ENCODE measurements around the gene FBXO3.

The FBXO3 gene

DNA sequence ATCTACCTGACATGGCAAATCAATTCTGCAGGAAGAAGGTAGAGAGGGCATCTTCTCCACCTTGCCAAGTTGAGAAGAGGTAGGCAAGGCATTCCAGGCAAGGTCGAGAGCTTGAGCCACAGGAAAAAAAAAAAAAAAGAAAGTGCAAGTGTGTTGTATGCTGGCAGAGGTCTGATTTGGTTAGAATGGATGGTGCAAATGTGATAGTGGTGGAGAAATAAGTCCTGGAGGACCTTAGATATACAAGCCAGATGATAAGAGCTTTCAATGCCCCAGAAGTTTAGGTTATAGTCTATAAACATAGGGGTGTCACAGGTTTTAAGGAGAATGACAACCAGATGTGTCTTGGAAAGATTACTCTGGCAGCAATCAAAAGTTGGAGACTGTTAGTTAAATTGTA, 1.4 kb downstream of the FBXO3 start:
- DNase-seq (ENCODE audit: low read depth in 2 of 2, low spot score in 1 of 2): no peak

- no peak for DNase-seq (ENCODE audit: low read depth in 2 of 2, low spot score in 1 of 2)
These were observed 2.0 kb downstream of the FBXO3 start for GRCh38 chr11:33772300-33772699.

DNA sequence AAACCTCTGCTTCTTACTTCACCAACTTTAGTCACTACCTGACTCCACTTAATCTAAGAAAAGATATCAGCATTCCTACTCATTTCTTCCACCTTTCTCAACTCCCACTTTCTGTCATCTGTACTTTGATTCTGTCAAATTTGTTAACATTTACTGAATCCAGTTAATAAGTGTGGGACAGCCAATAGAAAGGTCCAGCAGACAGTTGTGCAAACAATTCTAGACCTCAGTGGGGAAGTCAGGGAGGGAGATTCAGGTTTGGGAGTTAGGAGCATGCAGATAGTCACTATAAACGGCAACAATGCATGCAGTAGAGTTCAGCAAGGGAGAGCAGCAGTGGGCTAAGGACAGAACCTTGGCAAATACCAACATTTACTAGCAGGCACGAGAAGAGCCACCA, 4.1 kb downstream of the FBXO3 start:
- no peak for DNase-seq (ENCODE audit: low read depth in 2 of 2, low spot score in 1 of 2)

DNA sequence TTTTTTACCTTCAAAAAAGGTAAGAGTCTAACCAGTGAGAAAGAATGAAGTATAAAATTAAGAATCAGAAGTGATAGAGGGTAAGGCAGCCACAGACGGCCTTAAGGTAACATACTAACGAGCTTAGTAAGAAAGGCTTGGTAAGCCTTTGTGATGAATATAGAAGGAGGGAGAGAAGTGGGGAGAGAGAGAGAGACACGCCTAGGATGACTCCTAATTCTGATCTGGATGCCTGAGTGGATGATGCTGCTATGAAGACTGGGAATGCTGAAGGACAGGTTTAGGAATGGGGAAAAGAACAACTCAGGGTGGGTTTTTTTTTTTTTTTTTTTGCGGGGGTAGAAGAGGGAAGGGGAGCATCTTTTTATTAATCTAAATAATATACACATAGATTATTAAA, 4.8 kb downstream of the FBXO3 start:
- no peak for DNase-seq (ENCODE audit: low read depth in 2 of 2, low spot score in 1 of 2)

DNA sequence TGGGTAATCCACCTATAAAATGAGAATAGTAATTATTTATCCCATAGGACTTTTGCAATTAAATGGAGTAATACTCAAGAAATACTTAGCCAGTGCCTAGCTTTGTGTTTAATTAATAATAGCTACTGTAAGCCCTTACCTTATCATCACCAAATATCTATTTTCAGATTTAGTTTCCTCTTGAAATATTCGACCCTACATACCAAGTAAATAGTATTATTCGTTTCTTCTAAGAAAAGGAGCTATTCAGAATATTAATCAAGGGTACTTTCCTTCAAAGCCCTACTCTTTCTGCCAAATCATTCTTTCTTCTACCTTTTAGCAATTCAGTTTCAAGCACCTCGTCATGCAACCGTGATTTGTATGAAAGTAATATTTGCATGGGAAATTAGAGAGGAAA, 6.7 kb downstream of the FBXO3 start:
- no peak for DNase-seq (ENCODE audit: low read depth in 2 of 2, low spot score in 1 of 2)

DNA sequence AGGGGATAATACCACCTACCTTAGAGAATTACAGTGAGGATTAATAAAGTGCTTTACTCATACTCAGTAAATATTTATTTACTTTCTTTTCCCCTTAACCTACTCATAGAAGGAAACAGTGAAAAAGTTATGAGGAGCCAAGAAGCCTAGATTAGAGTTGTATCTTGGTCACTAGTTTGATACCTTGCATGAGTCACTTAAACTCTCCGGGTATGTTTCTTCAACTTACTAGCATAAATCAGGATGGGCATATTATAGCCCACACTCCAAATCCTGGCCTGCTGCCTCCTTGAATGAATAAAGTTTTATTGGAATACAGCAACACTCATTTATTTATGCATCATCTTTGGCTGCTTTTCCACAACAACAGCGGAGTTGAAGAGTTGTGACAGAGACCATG, 8.2 kb downstream of the FBXO3 start:
- no peak for DNase-seq (ENCODE audit: low read depth in 2 of 2, low spot score in 1 of 2)

DNA sequence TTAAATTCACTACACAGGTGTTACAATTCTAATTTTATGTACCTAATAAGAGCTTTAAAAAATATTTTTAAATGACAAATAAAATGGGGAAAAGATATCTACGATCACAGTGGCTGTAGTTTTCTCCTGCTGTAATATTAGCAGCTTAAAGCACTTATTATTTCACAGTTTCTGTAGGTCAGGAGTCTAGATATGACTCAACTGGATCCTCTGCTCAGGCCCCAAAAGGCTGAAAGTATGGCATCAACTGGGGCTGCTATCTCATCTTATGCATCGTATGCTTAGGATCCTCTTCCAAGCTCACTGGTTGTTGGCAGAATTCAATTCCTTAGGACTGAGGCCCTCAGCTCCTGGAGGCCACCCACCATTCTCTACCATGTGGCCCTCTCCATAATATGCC, 12.8 kb downstream of the FBXO3 start:
- DNase-seq (ENCODE audit: low read depth in 2 of 2, low spot score in 1 of 2): no peak

DNA sequence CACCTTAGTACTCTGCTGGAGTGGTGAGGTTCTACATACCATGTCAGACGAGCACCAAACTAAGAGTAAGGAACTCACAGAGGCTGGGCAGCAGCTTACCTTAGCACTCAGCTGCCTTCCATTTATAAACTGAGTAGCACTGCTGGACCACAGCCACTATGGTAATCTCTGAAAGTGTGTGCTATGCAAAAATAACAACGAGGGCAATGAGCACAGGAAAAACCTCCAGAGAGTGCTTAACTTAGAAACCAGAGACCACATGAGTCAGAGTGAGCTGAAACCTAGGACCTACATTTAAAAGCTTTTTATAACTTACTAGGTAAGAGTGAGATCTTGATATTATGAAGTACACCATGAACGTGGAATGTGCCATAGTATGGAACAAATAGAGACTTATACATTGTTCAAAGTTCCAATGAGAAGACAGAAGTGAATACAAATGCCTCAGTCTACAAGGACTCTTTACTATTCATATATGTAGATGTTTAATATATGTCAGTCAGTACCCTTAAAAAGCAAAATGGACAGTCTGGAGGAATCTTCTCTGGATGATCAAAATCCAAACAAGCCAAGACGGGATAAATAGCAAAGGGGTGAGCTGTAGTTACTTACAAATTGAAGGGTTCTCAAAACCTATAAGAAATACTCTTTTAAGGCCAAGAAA, 20.9 kb downstream of the FBXO3 start:
- no peak for DNase-seq (ENCODE audit: low read depth in 2 of 2, low spot score in 1 of 2)

DNA sequence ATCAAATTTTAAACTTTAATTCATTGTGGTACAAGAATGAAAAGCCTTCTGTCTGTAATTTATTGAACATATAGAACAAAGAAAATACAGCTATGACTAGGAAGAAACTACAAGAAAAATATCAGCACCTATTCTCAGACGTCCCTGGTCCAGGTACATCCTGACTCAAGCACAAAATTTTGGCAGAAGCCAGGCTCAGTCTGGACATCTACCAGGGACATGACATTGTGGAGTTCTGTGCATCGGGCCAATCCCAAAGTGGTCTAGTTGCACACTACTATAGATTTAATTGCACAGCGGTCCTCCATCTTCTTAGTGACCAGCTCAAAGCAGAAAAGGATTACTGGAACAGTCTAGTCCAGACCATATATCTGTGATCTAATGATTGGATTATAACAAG, 22.4 kb downstream of the FBXO3 start:
- DNase-seq (ENCODE audit: low read depth in 2 of 2, low spot score in 1 of 2): no peak

DNA sequence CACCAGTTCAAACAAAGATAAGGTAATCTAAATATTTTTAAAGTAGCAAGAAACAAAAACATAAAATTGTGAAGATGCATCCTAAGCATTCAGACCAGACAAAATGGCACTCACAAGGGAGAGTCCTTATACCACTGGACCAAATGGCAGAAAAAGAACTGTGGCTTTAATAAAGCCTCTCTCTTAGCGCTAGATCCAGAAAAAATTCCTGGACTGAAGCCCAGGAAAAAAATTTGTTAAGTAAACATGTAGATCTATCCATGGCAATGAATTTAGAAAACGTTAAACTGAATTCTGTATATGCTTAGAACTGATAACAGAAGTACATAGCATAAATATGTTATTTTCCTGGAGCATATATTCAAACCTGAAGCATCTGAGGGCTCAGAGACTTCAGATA, 26.3 kb downstream of the FBXO3 start:
- no peak for DNase-seq (ENCODE audit: low read depth in 2 of 2, low spot score in 1 of 2)

DNA sequence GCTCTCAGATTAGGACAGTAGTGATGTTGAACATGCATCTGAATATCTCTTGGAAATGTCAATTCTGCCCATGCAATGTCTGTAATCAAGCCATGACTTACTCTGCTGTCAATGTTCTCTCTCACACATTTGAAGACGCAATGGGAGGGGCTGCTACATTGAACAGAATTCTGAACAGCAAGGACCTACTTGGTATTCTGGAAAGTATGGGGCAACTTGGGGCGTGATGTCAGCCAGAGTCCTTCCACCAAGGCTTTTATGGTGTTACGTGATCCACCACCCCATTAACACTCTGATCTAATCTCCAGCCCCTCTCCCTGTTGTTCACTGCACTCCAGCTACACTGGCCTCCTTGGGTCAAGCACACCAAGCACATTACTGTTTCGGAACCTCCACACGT, 31.0 kb downstream of the FBXO3 start:
- no peak for DNase-seq (ENCODE audit: low read depth in 2 of 2, low spot score in 1 of 2)

DNA sequence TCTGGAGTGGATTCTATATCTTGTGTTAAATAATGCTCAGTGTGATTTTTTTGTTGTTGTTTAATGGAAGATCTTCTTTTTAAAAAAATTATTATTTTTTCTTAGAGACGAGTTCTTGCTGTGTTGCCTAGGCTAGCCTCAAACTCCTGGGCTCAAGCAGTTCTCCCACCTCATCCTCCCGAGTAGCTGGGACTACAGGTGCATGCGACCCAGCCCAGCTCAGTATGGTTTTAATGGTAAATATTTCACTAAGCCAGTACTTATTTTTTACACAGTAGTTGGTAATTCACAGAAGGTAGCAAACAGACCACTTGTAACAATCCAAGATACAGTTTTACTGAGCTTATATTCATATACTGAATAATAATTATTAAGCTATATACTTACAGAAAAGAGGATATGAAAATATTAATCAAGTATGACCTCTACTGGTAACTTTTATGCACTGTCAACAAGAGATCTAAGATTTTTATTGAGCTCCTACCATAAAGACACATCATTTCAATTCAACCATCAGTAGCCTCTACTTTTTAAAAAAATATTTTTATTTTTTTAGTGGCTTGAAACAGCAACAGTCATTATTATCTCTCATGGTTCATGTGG, 32.0 kb downstream of the FBXO3 start:
- no peak for DNase-seq (ENCODE audit: low read depth in 2 of 2, low spot score in 1 of 2)

DNA sequence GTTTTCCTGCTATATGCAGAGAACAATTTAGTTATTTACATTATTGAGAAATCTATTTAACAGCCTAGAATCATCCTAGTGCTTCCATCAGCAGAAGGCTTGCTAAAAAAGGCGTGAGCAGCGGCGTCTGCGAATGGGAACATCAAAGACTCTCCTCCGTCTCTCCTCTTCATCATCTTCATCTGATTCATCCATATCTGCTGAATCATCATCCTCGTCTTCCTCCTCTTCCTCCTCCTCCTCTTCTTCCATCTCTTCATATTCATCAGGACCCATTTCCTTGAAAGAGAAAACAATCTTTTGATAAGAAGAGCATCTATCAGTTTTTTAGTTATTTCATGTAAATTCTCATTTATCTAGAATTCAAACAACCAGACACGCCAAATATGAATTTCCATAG, 32.5 kb downstream of the FBXO3 start:
- no peak for DNase-seq (ENCODE audit: low read depth in 2 of 2, low spot score in 1 of 2)

DNA sequence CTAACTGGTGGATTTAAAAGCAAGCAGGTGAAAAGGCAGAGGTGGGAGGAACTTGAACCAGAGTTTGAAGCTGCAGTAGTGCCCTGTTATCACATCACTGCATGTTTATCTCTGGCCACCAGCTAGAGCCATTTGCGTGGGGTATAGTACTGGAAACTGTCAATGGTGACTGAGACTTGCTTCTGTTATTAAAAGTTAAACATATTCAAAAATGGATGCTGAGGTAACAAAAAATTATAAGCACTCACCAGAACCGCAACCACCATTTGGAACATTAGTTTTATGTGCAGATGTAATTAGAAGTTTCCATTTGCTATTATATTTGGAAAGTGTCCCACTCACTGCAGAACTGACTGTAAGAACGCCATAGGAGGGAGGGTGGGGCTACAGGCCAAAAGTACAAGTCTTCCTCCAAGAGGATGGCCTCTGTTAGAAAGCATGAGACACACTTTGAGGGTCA, 36.9 kb downstream of the FBXO3 start:
- DNase-seq (ENCODE audit: low read depth in 2 of 2, low spot score in 1 of 2): no peak

DNA sequence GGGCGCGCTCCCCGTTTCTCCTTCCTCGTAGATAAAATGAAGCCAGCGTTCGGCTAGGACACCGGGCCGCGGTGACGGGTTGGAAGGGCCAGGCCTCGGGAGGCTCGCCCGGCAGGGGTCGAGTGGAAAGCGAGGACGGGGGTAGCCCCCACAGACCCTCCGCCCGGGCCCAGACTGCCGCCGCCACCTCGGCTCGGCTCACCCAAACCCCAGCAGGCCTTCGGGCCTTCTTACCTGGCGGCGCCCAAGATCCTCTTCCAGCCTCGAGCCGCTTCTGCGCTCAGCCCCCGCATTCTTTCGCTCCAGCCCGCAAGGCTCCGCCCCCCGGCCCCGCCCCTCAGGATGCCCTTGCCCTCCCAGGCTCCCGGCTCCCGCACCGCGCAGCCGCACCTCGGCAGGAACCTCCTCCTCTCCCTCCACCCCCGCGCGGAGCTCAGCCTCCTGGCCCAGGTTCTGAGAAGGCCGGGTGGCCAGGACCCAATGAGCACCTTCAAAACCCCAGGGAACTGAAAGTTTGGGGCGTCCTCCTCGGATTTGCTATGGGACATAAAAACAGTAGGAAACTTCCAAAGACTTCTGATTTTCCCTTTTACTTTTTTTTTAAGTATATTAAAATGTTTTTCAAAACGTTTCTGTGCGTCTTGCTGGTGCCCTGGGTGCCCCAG, 38.0 kb downstream of the FBXO3 start, which contains the start of gene CD59:
Gene CD59, minus strand, starts transcription at position 276 of the 665 bp plus-strand sequence. CDS start 13,978 bp downstream, outside the sequence.
- DNase-seq (ENCODE audit: low read depth in 2 of 2, low spot score in 1 of 2): peak; percentile 81 to 86

GRCh38 chr11:33735271-33736147, 38.8 kb downstream of the FBXO3 start:
- no peak for DNase-seq (ENCODE audit: low read depth in 2 of 2, low spot score in 1 of 2)

DNA sequence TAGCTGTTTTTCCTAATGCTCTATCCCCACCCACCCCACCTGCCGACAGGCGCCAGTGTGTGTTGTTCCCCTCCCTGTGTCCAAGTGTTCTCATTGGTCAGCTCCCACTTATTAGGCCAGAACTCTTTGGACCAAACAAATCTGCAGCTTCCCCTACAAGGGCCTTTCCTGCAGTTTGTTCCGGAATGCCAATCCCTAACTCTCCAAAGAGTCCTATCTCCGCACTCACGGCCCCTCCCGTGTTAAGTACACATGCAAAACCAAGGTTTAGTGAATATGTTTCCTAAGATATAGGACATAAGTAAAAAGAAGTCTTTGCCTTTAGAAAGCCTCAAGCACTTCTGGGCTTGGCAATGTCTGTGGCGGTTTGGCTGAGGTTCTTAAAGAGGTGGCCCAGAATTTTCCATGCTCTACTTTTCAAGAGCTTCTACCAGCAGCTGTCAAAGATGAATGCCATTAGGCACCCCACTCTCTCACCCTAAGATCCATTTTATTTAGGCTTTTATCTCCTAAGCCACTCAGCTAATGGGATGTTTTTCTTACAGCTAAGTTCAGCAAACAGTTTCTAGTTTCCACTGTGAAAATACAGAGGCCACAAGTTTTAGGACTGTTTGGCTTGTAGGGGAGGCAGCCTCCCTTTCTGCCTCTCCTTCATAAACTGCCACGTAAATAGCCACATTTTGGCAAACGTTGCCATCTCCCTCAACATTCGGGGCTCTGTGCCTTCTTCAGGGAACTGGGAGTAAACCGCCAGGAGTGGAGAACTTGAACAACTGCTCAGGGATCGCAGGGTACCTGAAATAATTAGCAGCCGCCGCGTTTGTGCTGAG, 39.7 kb downstream of the FBXO3 start:
- no peak for DNase-seq (ENCODE audit: low read depth in 2 of 2, low spot score in 1 of 2)

DNA sequence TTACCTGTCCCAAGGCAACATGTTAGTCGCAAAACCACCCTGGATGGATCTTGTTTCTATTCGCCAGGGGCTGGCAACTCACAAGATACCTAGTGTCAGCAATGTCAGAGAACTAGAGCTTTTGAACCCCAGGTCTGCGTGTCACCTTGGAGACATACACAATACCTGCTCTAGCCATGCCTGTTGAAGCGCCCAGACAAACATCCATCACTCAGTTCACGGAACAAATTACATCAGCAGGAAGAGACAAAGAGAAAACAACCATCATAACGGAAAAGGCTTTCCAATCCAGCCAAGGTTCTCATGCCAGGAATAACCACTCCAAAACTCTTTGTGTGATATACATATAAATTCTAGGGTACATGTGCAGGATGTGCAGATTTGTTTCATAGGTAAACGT, 40.3 kb downstream of the FBXO3 start:
- DNase-seq (ENCODE audit: low read depth in 2 of 2, low spot score in 1 of 2): no peak

DNA sequence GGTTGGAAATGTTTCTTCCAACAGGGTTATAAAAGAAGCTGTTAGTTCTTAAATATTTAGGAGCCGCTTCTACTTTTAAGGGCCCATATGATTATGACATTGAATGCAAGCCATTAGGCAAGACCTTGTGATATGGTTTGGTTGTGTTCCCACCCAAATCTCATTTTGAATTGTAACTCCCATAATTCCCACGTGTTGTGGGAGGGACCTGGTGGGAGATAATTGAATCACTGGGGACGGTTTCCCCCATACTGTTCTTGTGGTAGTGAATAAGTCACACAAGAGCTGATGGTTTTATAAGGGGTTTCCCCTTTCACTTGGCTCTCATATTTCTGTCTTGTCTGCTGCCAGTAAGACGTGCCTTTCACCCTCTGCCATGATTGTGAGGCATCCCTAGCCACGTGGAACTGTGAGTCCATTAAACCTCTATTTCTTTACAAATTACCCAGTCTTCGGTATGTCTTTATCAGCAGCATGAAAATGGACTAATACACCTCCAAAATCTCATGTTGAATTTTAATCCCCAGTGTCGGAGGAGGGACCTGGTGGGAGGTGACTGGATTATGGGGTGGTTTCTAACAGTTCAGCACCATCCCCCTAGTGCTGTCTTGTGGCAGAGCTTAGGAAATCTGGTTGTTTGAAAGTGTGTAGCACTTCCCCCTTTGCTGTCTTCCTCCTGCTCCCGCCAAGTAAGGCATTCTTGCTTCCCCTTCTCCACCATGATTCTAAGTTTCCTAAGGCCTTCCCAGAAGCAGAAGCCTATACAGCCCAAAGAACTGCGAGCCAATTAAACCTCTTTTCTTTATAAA, 42.4 kb downstream of the FBXO3 start:
- DNase-seq (ENCODE audit: low read depth in 2 of 2, low spot score in 1 of 2): no peak

GRCh38 chr11:33730716-33731115, 43.6 kb downstream of the FBXO3 start:
- no peak for DNase-seq (ENCODE audit: low read depth in 2 of 2, low spot score in 1 of 2)

Measured in stimulated activated CD8-positive, alpha-beta memory T cell treated with anti-CD3 and anti-CD28 coated beads, Interleukin-4, amount 100 ng/mL, for 4 hours (primary cell).